H1 (cell line): Measurements from ENCODE around the gene CCDC136. TPM values are rescaled to one million over a fixed set of nuclear protein-coding genes. Genes with fewer than 3 reads are reported as not detected.
A peak's percentile ranks its signal among the peaks of the same experiment; 100 is the strongest.

Source experiments
- CTCF ChIA-PET: fragments of 300-600 bp; sonication (Branson Sonifier 250); formaldehyde crosslinking; loops from one replicate; lab custom pipeline; 2021; ENCODE audit not compliant: partially characterized antibody; lab: Charles Lee
- POLR2A ChIA-PET: fragments of 300-600 bp; sonication (Branson Sonifier 250); formaldehyde crosslinking; loops from one replicate; lab custom pipeline; 2021; ENCODE audit warnings: inconsistent platforms; ENCODE audit not compliant: partially characterized antibody; lab: Charles Lee
- DNase-seq, 2 experiments: peaks; one replicate each; pipeline versions ENCODE4 v3.0.0 to v3.0.0-alpha.2; 2010 to 2022; ENCODE audit warnings: low spot score in 2 of 2, low read depth in 1 of 2, mixed read lengths in 1 of 2
- FAIRE-seq: peaks from 2 replicates; lab custom pipeline; 2011; peaks lifted over from hg19 to GRCh38; lab: Jason Lieb, UNC
- H2AFZ ChIP-seq: 2 replicates; pipeline ENCODE4 v1.8.1; 2012; ENCODE audit warnings: low read length, inconsistent platforms
- H2AK5ac ChIP-seq: 2 replicates; pipeline ENCODE4 v1.6.1; 2013; ENCODE audit warnings: low read depth, low read length
- H2BK120ac ChIP-seq: replicated peaks from 2 replicates; pipeline ENCODE3; 2013; ENCODE audit warnings: low read depth, low read length, inconsistent platforms
- H2BK12ac ChIP-seq: 2 replicates; pipeline ENCODE4 v1.6.1; 2013; ENCODE audit warnings: low read depth, low read length
- H2BK15ac ChIP-seq: 2 replicates; pipeline ENCODE4 v1.6.1; 2013; ENCODE audit warnings: low read length
- H2BK20ac ChIP-seq: 2 replicates; pipeline ENCODE4 v1.6.1; 2013; ENCODE audit warnings: low read length
- H2BK5ac ChIP-seq: 2 replicates; pipeline ENCODE4 v1.6.1; 2013; ENCODE audit warnings: low read depth, low read length
- H3K14ac ChIP-seq: 2 replicates; pipeline ENCODE4 v1.6.1; 2013; ENCODE audit warnings: inconsistent platforms; ENCODE audit not compliant: insufficient read length
- H3K18ac ChIP-seq: 2 replicates; pipeline ENCODE4 v1.6.1; 2013; ENCODE audit warnings: low read length; ENCODE audit errors: extremely low read depth
- H3K23ac ChIP-seq: 2 replicates; pipeline ENCODE4 v1.6.1; 2013; ENCODE audit warnings: inconsistent platforms; ENCODE audit not compliant: insufficient read length
- H3K23me2 ChIP-seq: 2 replicates; pipeline ENCODE4 v1.6.1; 2013; ENCODE audit warnings: low read depth, low read length
- H3K27ac ChIP-seq: 2 replicates; pipeline ENCODE4 v1.6.1; 2011; ENCODE audit warnings: low read depth, low read length, inconsistent platforms
- H3K27me3 ChIP-seq, 4 experiments: replicated peaks in 1 of 4; 1 replicate in 1 of 4; 2 replicates in 3 of 4; pipeline versions ENCODE4 v1.6.1 to v1.8.1; 2011 to 2013; ENCODE audit warnings: low read length in 3 of 4, mild to moderate bottlenecking in 3 of 4, inconsistent platforms in 2 of 4, mixed read lengths in 2 of 4, moderate library complexity in 1 of 4; ENCODE audit not compliant: control insufficient read depth in 3 of 4, insufficient read depth in 3 of 4; ENCODE audit errors: extremely low read depth in 1 of 4
- H3K36me3 ChIP-seq, 4 experiments: 2 replicates each; pipeline versions ENCODE4 v1.6.1 to v1.8.1; 2011 to 2013; ENCODE audit warnings: mild to moderate bottlenecking in 4 of 4, low read length in 3 of 4, moderate library complexity in 2 of 4, control low read depth in 1 of 4, inconsistent platforms in 1 of 4; ENCODE audit not compliant: insufficient read depth in 4 of 4, control insufficient read depth in 2 of 4
- H3K4ac ChIP-seq: replicated peaks from 2 replicates; pipeline ENCODE3; 2013; ENCODE audit warnings: low read length, low read depth, mixed read lengths, inconsistent platforms; ENCODE audit not compliant: insufficient read length
- H3K4me1 ChIP-seq, 4 experiments: replicated peaks in 1 of 4; 1 replicate in 1 of 4; 2 replicates in 3 of 4; pipeline versions ENCODE4 v1.6.1 to v1.8.1; 2011 to 2013; ENCODE audit warnings: low read length in 3 of 4, inconsistent platforms in 2 of 4, mixed read lengths in 1 of 4; ENCODE audit not compliant: insufficient read depth in 4 of 4, control insufficient read depth in 3 of 4
- H3K4me2 ChIP-seq, 2 experiments: 2 replicates each; pipeline versions ENCODE4 v1.6.1 to v1.8.1; 2011 to 2013; ENCODE audit warnings: low read depth in 2 of 2, low read length in 2 of 2, control low read depth in 1 of 2, inconsistent platforms in 1 of 2, mild to moderate bottlenecking in 1 of 2; ENCODE audit not compliant: insufficient read depth in 1 of 2
- H3K4me3 ChIP-seq, 4 experiments: fragments of 200-600, 300-600 bp in 1 of 4; sonication (generic), shearing (Covaris generic), sonication (Bioruptor Twin) in 1 of 4; 2 replicates each; pipeline versions ENCODE4 v1.5.1 to v1.8.1; 2011 to 2016; ENCODE audit warnings: low read length in 4 of 4, low read depth in 3 of 4, control low read depth in 2 of 4, inconsistent platforms in 2 of 4, mild to moderate bottlenecking in 2 of 4, mixed read lengths in 1 of 4, moderate library complexity in 1 of 4; ENCODE audit not compliant: insufficient read depth in 2 of 4; ENCODE audit errors: extremely low read depth in 1 of 4
- H3K56ac ChIP-seq: replicated peaks from 2 replicates; pipeline ENCODE3; 2013; ENCODE audit warnings: low read depth, mild to moderate bottlenecking, mixed read lengths, low read length, inconsistent platforms; ENCODE audit not compliant: insufficient read length
- H3K79me1 ChIP-seq: 2 replicates; pipeline ENCODE4 v1.6.1; 2013; ENCODE audit warnings: low read depth, low read length, control low read depth
- H3K79me2 ChIP-seq, 2 experiments: 2 replicates each; pipeline versions ENCODE4 v1.6.1 to v1.8.1; 2012 to 2013; ENCODE audit warnings: low read length in 2 of 2, mild to moderate bottlenecking in 2 of 2, inconsistent platforms in 1 of 2; ENCODE audit not compliant: insufficient read depth in 2 of 2, control insufficient read depth in 1 of 2
- H3K9ac ChIP-seq, 4 experiments: replicated peaks in 1 of 4; 1 replicate in 1 of 4; 2 replicates in 3 of 4; pipeline versions ENCODE4 v1.6.1 to v1.8.1; 2011 to 2013; ENCODE audit warnings: low read depth in 3 of 4, low read length in 3 of 4, control low read depth in 2 of 4, mild to moderate bottlenecking in 2 of 4, moderate library complexity in 2 of 4, inconsistent platforms in 1 of 4; ENCODE audit errors: extremely low read depth in 1 of 4
- H3K9me3 ChIP-seq, 2 experiments: 2 replicates each; pipeline versions ENCODE4 v1.6.1 to v1.8.1; 2012 to 2013; ENCODE audit warnings: mild to moderate bottlenecking in 2 of 2, moderate library complexity in 2 of 2, control low read depth in 1 of 2, inconsistent platforms in 1 of 2, low read depth in 1 of 2, low read length in 1 of 2, mixed read lengths in 1 of 2; ENCODE audit not compliant: insufficient read depth in 2 of 2
- H4K20me1 ChIP-seq, 2 experiments: replicated peaks in 1 of 2; 2 replicates each; pipeline versions ENCODE3 to v1.8.1; 2011 to 2013; ENCODE audit warnings: inconsistent platforms in 2 of 2, low read length in 2 of 2, mild to moderate bottlenecking in 1 of 2; ENCODE audit not compliant: insufficient read depth in 2 of 2, control insufficient read depth in 1 of 2
- H4K5ac ChIP-seq: 2 replicates; pipeline ENCODE4 v1.6.1; 2013; ENCODE audit warnings: low read length, low read depth, mixed read lengths, inconsistent platforms; ENCODE audit not compliant: insufficient read length
- H4K8ac ChIP-seq: 2 replicates; pipeline ENCODE4 v1.8.0; 2013; ENCODE audit warnings: mild to moderate bottlenecking, moderate library complexity, low read length, inconsistent platforms; ENCODE audit not compliant: insufficient read depth; ENCODE audit errors: extremely low read depth
- H4K91ac ChIP-seq: replicated peaks from 2 replicates; pipeline ENCODE3; 2013; ENCODE audit warnings: low read length, mixed read lengths, inconsistent platforms; ENCODE audit not compliant: insufficient read length
- CTBP2 ChIP-seq: IDR thresholded peaks from 2 replicates; pipeline ENCODE4 v1.7.0; 2011; ENCODE audit warnings: borderline replicate concordance, mild to moderate bottlenecking, moderate library complexity, mixed read lengths, low read length; ENCODE audit not compliant: insufficient read depth, insufficient read length
- WGBS, 2 experiments: shearing (Covaris generic) in 1 of 2; methylation state at CpG; one replicate each; pipeline versions ENCODE4 v1.1.6 to v1.1.7; 2013 to 2015; ENCODE audit warnings: low lambda C conversion rate in 2 of 2, mixed read lengths in 2 of 2, inconsistent platforms in 1 of 2, low coverage in 1 of 2, missing lambda C conversion rate in 1 of 2; ENCODE audit not compliant: insufficient replicate concordance in 2 of 2, insufficient coverage in 1 of 2, insufficient read length in 1 of 2; ENCODE audit errors: extremely low coverage in 1 of 2, missing lambda C conversion rate in 1 of 2; 5-methylcytosine and 5-hydroxymethylcytosine counted together
- polyA plus RNA-seq, 7 experiments: library from polyadenylated mRNA; depleted of rRNA in 3 of 7; stranded (reverse) in 5 of 7; unstranded in 2 of 7; fragments of >200 nt in 5 of 7; fragments of 200-250 nt in 2 of 7; gene quantifications; 1 replicate in 5 of 7; 2 replicates in 1 of 7; 4 replicates in 1 of 7; pipeline versions ENCODE4 v1.2.1 to v1.2.3, GENCODE V29; 2011 to 2013; ENCODE audit warnings: missing spikeins in 2 of 7, mixed read lengths in 2 of 7
- total RNA-seq: library from RNA; stranded (reverse); fragmentation: NEBNext Ultra II Directional; extraction: Animal tissue kit (Norgen Biotek cat#: 25700); gene quantifications from 2 replicates; pipeline ENCODE4 v1.2.1, GENCODE V29; 2021
- TF ChIP-seq, protein P1 (sequence below): IDR thresholded peaks from 2 replicates; pipeline ENCODE4 v1.6.1; 2012; ENCODE audit warnings: inconsistent platforms

The CCDC136 gene
- total and polyA plus RNA-seq, 2 of the 8 experiments (the other 6 are each of a cell fraction or from before 2014, with no cell fraction given): 35.6 to 47.7 TPM

DNA sequence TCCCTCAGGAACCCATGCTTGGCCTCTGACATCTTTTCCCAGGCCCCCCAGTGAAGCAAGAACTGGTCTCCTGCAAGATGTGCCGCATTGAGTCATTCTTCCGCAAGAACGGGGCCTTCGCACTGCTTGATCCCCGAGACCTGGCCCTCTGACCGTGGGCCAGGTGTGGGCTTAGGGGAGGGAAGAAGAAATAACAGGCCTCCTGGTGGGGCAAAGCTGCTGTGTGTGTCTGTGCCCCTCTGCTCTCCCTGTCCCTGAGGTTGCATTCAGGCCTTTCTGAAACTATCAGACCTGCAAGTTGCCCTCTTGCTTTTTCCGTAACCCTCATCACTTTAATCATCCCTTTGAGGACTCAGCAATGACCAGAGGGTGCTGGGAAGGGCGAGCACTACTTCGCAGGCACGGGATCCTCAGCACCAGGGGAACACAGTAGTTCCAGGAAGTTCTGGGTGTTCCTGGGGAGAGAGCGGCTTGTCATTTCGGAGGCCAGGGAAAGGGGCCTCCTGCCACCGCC, 76.9 kb downstream of the CCDC136 start:
- Histone ChIP-seq H3K4me3 (peak overlapping the region; percentile 49 to 73 (median 57)), H3K9ac (peak overlapping the region in 1 of 4 experiments; percentile 44; a peak in 1 of 7 replicates), H2BK5ac (no peak overlapping the region), H3K56ac (no peak overlapping the region), H3K79me2 (no peaks in the 10 kb centered on the region), H3K14ac (no peak overlapping the region), H2BK15ac (no peak overlapping the region), H3K36me3 (no peaks in the 10 kb centered on the region), H3K27ac (no peak overlapping the region), H4K5ac (no peak overlapping the region), H4K91ac (no peak overlapping the region), H4K20me1 (peaks cover 3 to 19% of the 10 kb centered on the region in 2 experiments), H3K18ac (no peak overlapping the region; the same call in 1 of the 2 replicates), H2BK20ac (0 out of 2 replicates have a peak overlapping the region, but pooled peaks have one; percentile 72), H3K4ac (no peak overlapping the region), H2BK12ac (no peak overlapping the region), H4K8ac (no peak overlapping the region; the same call in 1 of the 2 replicates), H3K23me2 (peaks cover 10% of the 10 kb centered on the region), H3K79me1 (no peaks in the 10 kb centered on the region; the same call in 1 of the 2 replicates), H2AFZ (no peak overlapping the region), H3K27me3 (peaks cover 5 to 42% (median 36%) of the 10 kb centered on the region in 4 experiments), H2BK120ac (no peak overlapping the region), H3K9me3 (no peaks in the 10 kb centered on the region), H2AK5ac (no peak overlapping the region), H3K4me2 (peak overlapping the region; percentile 82 to 87), H3K23ac (no peak overlapping the region), H3K4me1 (peaks cover 0 to 19% (median 12%) of the 10 kb centered on the region in 4 experiments; a peak in 6 of 7 replicates)
- ChIA-PET CTCF (interaction anchor here (1.1 to 10.2 kb wide), 9 partner anchors 9 to 407 kb away, joined by 3 to 148 read pairs (median 4); no protein-coding TSS in a partner anchor), POLR2A (interaction anchor here (0.9 to 4.5 kb wide), 9 partner anchors 8 to 50 kb away, joined by 3 to 27 read pairs (median 4); partner anchors contain the start of gene KCP)
- DNase-seq (no peak), FAIRE-seq (no peak)
- 27% methylated on average over 13 of the region's 13 CpGs; no CpG with 5 or more reads in 1 of the 2 experiments for WGBS, 2 experiments
- TF ChIP-seq, protein P1, sequence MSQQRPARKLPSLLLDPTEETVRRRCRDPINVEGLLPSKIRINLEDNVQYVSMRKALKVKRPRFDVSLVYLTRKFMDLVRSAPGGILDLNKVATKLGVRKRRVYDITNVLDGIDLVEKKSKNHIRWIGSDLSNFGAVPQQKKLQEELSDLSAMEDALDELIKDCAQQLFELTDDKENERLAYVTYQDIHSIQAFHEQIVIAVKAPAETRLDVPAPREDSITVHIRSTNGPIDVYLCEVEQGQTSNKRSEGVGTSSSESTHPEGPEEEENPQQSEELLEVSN: no peak
- TF ChIP-seq CTBP2: peak; percentile 9
